Tibial nerve (tissue), 4 donors: ENCODE results near the gene ARHGAP6. TPM values are rescaled to one million over a fixed set of nuclear protein-coding genes. Genes with fewer than 3 reads are reported as not detected.

Experiments used
- DNase-seq, 2 donors: peaks; one replicate each; pipeline ENCODE4 v3.0.0-alpha.2; 2019; ENCODE audit warnings: low spot score in 2 of 2
- H3K27ac ChIP-seq, 4 donors: fragments of 200-600 bp; sonication (generic) in 3 of 4; one replicate each; pipeline ENCODE4 v1.5.1; 2017 to 2019; ENCODE audit warnings: mild to moderate bottlenecking in 1 of 4
- H3K27me3 ChIP-seq, 2 donors: fragments of 200-600 bp; sonication (generic) in 1 of 2; one replicate each; pipeline versions ENCODE4 v1.5.1 to v1.6.0; 2017 to 2019
- H3K36me3 ChIP-seq, 3 donors: fragments of 200-600 bp; sonication (generic); one replicate each; pipeline ENCODE4 v1.5.1; 2018 to 2019
- H3K4me1 ChIP-seq, 4 donors: fragments of 200-600 bp; sonication (generic) in 3 of 4; one replicate each; pipeline ENCODE4 v1.5.1; 2017 to 2019
- H3K4me3 ChIP-seq, 4 donors: fragments of 200-600 bp; sonication (generic) in 3 of 4; one replicate each; pipeline ENCODE4 v1.5.1; 2017 to 2019; ENCODE audit warnings: mild to moderate bottlenecking in 1 of 4, moderate library complexity in 1 of 4
- H3K9me3 ChIP-seq, 4 donors: fragments of 200-600 bp; sonication (generic) in 3 of 4; one replicate each; pipeline ENCODE4 v1.5.1; 2017 to 2019
- EP300 ChIP-seq, 2 donors: sonication (generic); formaldehyde crosslinking; IDR thresholded peaks; one replicate each; pipeline ENCODE4 v1.6.1; 2017; ENCODE audit warnings: antibody characterized with exemption in 2 of 2, mild to moderate bottlenecking in 1 of 2
- POLR2A ChIP-seq, 2 donors: fragments of 450-650 bp; IDR thresholded peaks; one replicate each; pipeline ENCODE4 v1.6.1; 2017; ENCODE audit warnings: antibody characterized with exemption in 2 of 2, mild to moderate bottlenecking in 2 of 2, moderate library complexity in 2 of 2
- WGBS, 2 donors: methylation state at CpG; one replicate each; pipeline ENCODE4 v1.1.5; 2018; 5-methylcytosine and 5-hydroxymethylcytosine counted together
- total RNA-seq, 4 donors: library from RNA; depleted of rRNA; stranded (reverse); fragments of >200 nt; gene quantifications; one replicate each; pipeline ENCODE4 v1.1.0, GENCODE V29; 2016
- TF ChIP-seq, protein P1 (sequence below), 5 experiments: fragments of 200-600 bp in 3 of 5; fragments of 450-650 bp in 2 of 5; sonication (generic) in 3 of 5; IDR thresholded peaks; one replicate each; pipeline ENCODE4 v1.5.1; 2016 to 2019; ENCODE audit warnings: antibody characterized with exemption in 5 of 5, mild to moderate bottlenecking in 3 of 5, moderate library complexity in 2 of 5

The ARHGAP6 gene
- total RNA-seq, 4 donors from 2014 or later, result 16.0 to 51.9 (median 39.3) TPM

DNA sequence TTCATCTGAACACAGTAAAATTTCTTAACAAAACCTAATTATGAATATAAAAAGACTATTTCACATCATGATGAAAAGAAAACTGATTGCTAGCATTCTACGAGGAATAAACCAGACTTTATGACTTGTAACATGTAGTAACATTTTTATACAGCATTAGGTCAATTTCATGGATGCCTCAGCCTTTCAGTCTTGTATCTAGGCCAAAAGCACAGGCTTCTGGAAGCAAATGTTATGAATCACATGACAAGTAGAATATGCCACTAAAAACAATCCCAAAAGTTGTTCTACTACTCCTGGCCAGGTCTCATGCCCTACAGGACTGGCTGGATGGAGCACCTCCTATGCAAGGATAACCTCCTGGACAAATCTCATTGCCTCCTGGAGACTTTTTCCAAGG lies 101.2 kb downstream of the ARHGAP6 start:
- H3K27ac ChIP-seq, result no peak overlapping the region
- no peaks in the 10 kb centered on the region for H3K9me3 ChIP-seq
- no peak for DNase-seq
- 52 to 54% methylated on average over 1 of the region's 1 CpG for WGBS, 2 donors
- no peaks in the 10 kb centered on the region for H3K36me3 ChIP-seq
- no peak overlapping the region for H3K4me3 ChIP-seq
- TF ChIP-seq POLR2A (IDR thresholded peaks at IDR 0.05) (no peak), EP300 (IDR thresholded peaks at IDR 0.05) (no peak)
- TF ChIP-seq, protein P1, sequence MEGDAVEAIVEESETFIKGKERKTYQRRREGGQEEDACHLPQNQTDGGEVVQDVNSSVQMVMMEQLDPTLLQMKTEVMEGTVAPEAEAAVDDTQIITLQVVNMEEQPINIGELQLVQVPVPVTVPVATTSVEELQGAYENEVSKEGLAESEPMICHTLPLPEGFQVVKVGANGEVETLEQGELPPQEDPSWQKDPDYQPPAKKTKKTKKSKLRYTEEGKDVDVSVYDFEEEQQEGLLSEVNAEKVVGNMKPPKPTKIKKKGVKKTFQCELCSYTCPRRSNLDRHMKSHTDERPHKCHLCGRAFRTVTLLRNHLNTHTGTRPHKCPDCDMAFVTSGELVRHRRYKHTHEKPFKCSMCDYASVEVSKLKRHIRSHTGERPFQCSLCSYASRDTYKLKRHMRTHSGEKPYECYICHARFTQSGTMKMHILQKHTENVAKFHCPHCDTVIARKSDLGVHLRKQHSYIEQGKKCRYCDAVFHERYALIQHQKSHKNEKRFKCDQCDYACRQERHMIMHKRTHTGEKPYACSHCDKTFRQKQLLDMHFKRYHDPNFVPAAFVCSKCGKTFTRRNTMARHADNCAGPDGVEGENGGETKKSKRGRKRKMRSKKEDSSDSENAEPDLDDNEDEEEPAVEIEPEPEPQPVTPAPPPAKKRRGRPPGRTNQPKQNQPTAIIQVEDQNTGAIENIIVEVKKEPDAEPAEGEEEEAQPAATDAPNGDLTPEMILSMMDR (IDR thresholded peaks at IDR 0.05), result no peak
- no peaks in the 10 kb centered on the region for H3K27me3 ChIP-seq
- no peaks in the 10 kb centered on the region for H3K4me1 ChIP-seq

GRCh38 chrX:11562570-11562969 lies 103.2 kb downstream of the ARHGAP6 start:
- DNase-seq, result no peak
- no peaks in the 10 kb centered on the region for H3K9me3 ChIP-seq
- no peaks in the 10 kb centered on the region for H3K4me1 ChIP-seq
- no peak overlapping the region for H3K4me3 ChIP-seq
- WGBS, 2 donors, result 54 to 76% methylated on average over 2 of the region's 2 CpGs
- H3K27me3 ChIP-seq, result no peaks in the 10 kb centered on the region
- no peaks in the 10 kb centered on the region for H3K36me3 ChIP-seq
- TF ChIP-seq, protein P1 (IDR thresholded peaks at IDR 0.05), result no peak
- no peak for TF ChIP-seq EP300 (IDR thresholded peaks at IDR 0.05)
- no peak overlapping the region for H3K27ac ChIP-seq

- WGBS, 2 donors, result 90 to 98% methylated on average over 4 of the region's 4 CpGs
These were observed 106.7 kb downstream of the ARHGAP6 start for GRCh38 chrX:11558972-11559371.

GRCh38 chrX:11557120-11557519 lies 108.6 kb downstream of the ARHGAP6 start:
- Histone ChIP-seq H3K27ac (no peak overlapping the region), H3K4me3 (no peak overlapping the region), H3K36me3 (no peaks in the 10 kb centered on the region), H3K4me1 (no peaks in the 10 kb centered on the region), H3K9me3 (no peaks in the 10 kb centered on the region), H3K27me3 (no peaks in the 10 kb centered on the region)
- DNase-seq, result no peak
- TF ChIP-seq, protein P1 (IDR thresholded peaks at IDR 0.05), result no peak
- TF ChIP-seq EP300 (IDR thresholded peaks at IDR 0.05) (no peak), POLR2A (IDR thresholded peaks at IDR 0.05) (no peak)
- WGBS, 2 donors, result 15 to 17% methylated on average over 2 of the region's 2 CpGs

More at GRCh38 chrX:11558972-11559371, 106.7 kb downstream of the ARHGAP6 start:
- no peaks in the 10 kb centered on the region for H3K9me3 ChIP-seq
- no peaks in the 10 kb centered on the region for H3K4me1 ChIP-seq
- no peaks in the 10 kb centered on the region for H3K27me3 ChIP-seq
- TF ChIP-seq, protein P1 (IDR thresholded peaks at IDR 0.05), result no peak
- TF ChIP-seq POLR2A (IDR thresholded peaks at IDR 0.05), result no peak
- TF ChIP-seq EP300 (IDR thresholded peaks at IDR 0.05), result no peak
- H3K36me3 ChIP-seq, result no peaks in the 10 kb centered on the region
- H3K4me3 ChIP-seq, result no peak overlapping the region
- DNase-seq, result no peak
- H3K27ac ChIP-seq, result no peak overlapping the region

DNA sequence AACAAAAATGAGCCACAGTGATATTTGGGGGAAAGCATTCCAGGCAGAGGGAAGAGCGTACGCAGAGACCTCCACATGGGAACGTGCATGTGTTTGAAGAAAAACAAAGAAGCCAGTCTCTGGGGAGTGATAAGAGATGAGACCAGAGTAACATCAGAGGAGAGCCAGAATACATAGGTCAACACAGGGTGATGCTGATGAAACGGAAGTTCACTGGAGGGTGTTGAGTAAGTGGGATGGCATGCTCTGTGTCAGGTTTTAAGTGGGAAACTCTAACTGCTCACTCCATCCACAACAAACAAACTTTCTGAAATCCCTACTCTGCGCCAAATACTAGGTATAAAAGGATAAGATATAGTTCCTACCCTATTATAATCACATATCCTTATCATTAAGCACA lies 110.0 kb downstream of the ARHGAP6 start:
- no peaks in the 10 kb centered on the region for H3K9me3 ChIP-seq
- H3K4me1 ChIP-seq, result no peaks in the 10 kb centered on the region
- no peak for DNase-seq
- WGBS, 2 donors, result 67 to 73% methylated on average over 5 of the region's 5 CpGs
- no peaks in the 10 kb centered on the region for H3K36me3 ChIP-seq
- no peak overlapping the region for H3K4me3 ChIP-seq
- TF ChIP-seq, protein P1 (IDR thresholded peaks at IDR 0.05), result no peak
- TF ChIP-seq EP300 (IDR thresholded peaks at IDR 0.05), result no peak
- TF ChIP-seq POLR2A (IDR thresholded peaks at IDR 0.05), result no peak
- no peak overlapping the region for H3K27ac ChIP-seq
- H3K27me3 ChIP-seq, result no peaks in the 10 kb centered on the region
